C4-2B (cell line): ENCODE data around the gene PXYLP1.

Experiments
- ZFX ChIP-seq: fragments of 450-650 bp; IDR thresholded peaks from 2 replicates; pipeline ENCODE4 v1.6.1; 2017
- TF ChIP-seq, protein P1 (sequence below): fragments of 450-650 bp; conservative IDR thresholded peaks from 2 replicates; pipeline ENCODE4 v1.5.1; 2017; ENCODE audit warnings: mild to moderate bottlenecking

DNA sequence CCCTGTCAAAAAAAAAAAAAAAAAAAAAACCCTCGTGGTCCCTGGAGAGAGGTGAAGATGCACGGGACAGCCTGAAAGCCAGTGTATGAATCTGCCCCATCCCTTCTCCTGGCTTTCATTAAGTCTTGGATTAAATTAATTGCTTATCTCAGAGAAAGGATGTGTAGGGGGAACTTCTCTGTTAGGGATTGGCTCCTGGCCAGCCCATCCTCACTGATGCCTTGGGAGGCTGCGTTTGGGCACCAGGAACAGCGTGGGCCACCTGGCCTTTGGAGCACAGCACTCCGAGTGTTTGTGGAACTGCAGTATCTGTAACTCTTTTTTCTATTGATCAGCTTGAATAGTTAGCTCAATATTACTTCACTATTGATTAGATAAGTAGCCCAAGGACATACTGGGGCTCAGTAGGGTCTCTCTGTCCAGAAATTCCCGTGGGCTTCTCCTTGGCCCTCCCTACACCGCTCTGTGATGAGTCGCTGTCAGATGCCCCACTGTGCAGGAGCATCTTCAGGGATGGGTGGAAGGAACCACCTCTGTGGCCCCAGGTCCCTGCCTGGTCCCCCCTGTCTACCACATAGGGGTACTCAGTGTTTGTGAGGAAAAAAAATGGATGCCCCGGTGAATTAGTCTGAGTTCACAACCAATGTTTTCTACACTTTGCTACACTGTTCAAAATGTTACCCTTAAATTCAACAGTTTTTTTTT lies 2.0 kb downstream of the PXYLP1 start:
- TF ChIP-seq, protein P1, sequence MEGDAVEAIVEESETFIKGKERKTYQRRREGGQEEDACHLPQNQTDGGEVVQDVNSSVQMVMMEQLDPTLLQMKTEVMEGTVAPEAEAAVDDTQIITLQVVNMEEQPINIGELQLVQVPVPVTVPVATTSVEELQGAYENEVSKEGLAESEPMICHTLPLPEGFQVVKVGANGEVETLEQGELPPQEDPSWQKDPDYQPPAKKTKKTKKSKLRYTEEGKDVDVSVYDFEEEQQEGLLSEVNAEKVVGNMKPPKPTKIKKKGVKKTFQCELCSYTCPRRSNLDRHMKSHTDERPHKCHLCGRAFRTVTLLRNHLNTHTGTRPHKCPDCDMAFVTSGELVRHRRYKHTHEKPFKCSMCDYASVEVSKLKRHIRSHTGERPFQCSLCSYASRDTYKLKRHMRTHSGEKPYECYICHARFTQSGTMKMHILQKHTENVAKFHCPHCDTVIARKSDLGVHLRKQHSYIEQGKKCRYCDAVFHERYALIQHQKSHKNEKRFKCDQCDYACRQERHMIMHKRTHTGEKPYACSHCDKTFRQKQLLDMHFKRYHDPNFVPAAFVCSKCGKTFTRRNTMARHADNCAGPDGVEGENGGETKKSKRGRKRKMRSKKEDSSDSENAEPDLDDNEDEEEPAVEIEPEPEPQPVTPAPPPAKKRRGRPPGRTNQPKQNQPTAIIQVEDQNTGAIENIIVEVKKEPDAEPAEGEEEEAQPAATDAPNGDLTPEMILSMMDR: no peak
- TF ChIP-seq ZFX: no peak
